Stromal cell of bone marrow (primary cell): ENCODE data around the gene PRKN.
"Not testable (repeated sequence)": the region's sequence is repeated elsewhere in the genome, so short reads cannot be mapped to it uniquely, and the experiment has no call there.

Experiments
- DNase-seq: peaks from one replicate; pipeline ENCODE4 v3.0.0-alpha.2; 2012; ENCODE audit warnings: low read depth

PRKN gene

DNA sequence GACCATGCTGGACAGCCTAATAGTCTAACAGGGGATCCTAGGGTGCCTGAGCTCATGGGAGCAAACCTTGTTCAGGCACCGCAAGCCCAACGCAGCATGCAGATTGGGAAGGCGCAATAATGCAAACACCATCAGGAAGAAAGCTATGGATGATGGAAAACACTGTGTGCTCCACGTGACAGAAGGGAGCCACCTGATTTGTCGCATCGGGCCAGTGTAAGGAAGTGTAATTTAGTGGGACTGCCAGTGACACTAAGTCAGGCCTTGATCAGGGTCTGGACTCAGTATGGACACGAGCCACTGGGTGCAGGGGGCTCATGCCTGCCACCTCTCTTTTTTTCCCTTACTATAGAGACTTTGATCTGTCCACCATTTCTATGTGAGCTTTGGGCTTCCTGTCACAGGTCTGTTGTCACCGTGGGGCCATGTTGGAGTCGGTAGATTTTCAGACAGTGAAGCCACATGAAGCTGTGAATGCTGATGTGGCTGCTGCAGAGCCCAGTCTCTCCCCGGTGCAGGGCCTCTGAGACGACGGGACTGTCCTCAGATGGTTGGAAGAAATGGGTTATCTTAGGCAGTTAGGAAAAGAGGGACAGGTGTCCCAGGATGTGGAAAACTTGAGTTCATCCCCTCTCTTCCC is 1379.5 kb downstream of the PRKN start:
- no peak for DNase-seq

GRCh38 chr6:161347125-161347524 is 1380.4 kb downstream of the PRKN start:
- DNase-seq: no peak

DNA sequence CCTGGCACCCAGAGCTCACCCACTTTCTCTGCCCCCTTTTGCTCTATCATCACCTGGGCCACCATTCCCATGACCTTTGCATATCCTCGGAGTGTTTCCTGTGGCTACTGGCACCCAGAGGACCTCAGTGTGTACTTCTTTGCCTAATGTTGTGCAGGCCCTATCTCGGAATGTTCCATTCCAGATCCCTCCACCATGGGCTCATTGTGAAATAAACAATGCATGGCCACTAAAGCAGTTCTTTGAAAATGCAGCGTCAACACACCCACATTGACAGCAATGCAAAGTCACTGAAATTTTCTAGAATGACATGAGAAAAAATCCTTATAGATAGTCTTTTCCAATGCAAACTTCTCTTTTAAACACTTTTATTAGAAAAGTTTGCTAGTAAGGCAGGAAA is 1380.8 kb downstream of the PRKN start:
- DNase-seq: no peak

DNA sequence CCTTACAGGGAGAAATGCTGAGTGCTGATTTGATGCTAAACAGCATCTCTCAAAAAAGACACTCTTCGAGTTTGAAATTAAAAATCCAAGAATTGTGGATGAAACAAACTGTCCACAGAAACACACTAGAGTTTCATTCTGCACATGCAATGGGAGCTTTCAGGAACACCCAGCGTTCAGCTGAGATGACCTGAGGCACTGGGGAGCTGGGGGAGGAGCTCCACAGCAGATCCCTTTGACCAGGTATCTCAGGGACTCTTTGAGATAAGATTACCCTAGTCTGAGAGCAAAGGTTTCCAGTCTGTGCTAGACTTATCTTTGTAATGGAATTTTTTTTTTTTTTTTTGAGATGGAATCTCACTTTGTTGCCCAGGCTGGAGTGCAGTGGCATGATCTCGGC is 1382.9 kb downstream of the PRKN start:
- DNase-seq: no peak

GRCh38 chr6:161342039-161342438 is 1385.5 kb downstream of the PRKN start:
- no peak for DNase-seq

- no peak for DNase-seq
These were observed 1385.9 kb downstream of the PRKN start for GRCh38 chr6:161341638-161342037.

DNA sequence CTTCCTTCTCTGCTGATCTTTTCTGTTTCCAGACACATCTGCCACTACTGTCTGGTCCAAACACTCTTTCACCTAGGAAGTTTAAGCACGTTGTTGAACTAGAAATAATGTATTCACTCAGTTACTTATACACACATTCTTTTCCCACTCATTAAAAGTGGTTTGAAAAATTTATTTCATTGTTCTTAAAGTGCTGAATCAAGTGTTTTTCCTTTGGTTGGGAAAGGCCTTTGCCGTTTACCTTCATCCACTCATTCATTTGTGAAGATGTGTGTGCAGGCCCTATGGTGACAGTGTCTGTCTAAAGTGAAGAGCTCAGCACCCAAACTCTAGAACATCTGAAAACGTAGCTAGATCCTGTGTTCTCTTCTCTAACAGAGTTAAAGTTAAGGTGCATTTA is 1389.6 kb downstream of the PRKN start:
- DNase-seq: no peak

DNA sequence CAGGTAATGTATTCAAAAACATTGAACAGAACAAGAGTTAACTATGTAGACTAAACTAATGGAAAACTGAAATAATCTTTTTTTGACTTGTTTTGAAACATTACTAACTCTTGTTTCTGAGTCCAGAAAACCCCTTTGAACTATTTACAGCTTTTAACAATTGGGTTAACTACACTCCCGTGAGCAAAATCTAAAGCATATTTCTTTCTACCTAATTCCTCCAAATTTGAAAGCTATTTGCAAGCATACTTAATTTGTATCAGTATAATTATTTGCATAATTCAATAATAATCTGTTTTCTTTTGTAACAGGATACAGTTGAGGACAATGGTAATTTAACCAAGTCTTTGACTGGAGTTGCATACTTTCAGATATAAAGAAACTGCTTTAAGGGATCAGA is 1391.1 kb downstream of the PRKN start:
- no peak for DNase-seq

DNA sequence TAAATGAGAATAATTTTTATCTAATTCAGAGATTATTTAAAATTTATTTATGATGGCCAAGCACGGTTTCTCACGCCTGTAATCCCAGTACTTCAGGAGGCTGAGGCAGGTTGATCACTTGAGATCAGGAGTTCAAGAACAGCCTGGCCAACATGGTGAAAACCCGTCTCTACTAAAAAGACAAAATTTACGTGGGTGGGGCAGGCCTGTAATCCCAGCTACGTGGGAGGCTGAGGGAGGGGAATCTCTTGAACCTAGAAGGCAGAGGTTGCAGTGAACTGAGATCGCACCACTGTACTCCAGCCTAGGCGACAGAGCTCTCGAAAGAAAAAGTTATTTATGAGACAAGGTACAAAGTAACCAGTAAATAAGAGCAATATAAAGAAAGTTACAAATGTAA is 1394.2 kb downstream of the PRKN start:
- DNase-seq: no peak

DNA sequence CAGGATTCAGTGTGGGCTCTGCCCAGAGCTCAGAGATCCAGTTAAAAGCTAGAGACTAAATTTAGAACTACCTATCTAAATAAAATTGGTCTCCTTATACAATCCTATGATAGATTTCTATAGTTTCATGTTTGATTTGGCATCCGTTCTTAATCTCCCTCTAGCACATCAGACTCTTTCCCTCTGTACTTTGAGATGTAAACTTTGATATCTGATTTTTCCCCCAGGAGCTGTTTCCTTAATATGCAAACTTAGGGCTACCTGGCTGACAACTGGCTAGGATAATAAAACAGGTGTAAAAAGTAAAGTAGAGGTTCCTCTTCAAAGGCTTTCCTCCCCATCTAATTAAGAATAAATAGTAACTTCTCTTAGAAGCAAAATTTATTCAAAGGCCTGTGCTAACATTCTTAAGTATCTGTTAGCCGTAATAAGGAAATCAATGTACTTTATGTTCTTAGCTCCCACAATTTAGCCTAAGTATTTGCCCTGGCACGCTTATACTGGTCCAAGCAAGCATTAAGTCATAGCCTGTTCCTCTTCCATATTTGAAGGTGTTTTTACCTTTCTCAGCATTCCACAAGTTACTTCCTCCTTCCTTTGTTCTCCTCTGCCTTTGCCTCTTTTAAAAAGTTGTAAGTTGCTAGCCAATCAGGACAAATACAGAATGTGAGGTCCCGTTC is 1396.0 kb downstream of the PRKN start:
- DNase-seq: not testable (repeated sequence)

DNA sequence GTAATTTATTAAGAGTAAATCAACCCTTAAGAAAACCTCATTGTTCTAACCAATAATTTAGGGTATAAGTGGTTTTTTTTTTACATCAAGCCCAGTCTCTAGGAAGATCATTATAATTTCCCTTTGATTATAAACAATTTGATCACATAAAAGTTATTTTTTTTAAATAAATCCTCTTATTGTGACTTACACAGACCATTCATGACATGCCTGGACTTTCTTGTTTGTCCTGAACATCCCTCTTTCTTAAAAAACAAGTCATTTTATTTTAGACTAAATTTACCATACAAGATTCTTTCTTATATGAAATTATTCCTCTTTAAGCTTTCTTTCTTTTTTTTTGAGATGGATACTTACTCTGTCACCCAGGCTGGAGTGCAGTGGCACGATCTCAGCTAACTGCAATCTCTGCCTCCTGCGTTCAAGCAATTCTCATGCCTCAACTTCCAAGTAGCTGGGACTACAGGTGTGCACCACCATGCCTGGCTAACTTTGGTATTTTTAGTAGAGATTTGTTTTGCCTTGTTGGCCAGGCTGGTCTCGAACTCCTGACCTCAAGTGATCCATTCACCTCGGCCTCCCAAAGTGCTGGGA is 1400.1 kb downstream of the PRKN start:
- DNase-seq: no peak

- DNase-seq: no peak
These were observed 1408.3 kb downstream of the PRKN start for GRCh38 chr6:161319231-161319630.

DNA sequence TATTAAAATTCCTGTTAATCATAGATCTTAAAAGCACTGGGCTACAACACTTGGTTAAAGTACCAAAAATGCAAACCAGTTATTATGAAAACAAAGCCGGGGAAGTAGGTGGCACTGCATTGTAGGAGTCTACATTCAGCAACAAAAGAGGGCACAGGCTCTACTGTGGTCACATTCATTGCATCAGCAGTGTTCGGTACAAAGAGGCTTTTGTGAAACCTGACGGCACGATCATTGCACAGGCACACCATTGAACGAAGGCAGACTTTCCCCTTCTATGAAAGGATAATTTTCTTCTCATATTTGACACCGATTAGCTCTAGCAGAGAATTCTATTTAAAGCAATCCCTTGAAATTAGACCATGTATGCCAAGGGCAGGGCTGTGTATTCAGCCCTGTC is 1409.1 kb downstream of the PRKN start:
- no peak for DNase-seq

GRCh38 chr6:161316531-161316930 is 1411.0 kb downstream of the PRKN start:
- no peak for DNase-seq

GRCh38 chr6:161315246-161315917 is 1412.2 kb downstream of the PRKN start:
- DNase-seq: not testable (repeated sequence)

DNA sequence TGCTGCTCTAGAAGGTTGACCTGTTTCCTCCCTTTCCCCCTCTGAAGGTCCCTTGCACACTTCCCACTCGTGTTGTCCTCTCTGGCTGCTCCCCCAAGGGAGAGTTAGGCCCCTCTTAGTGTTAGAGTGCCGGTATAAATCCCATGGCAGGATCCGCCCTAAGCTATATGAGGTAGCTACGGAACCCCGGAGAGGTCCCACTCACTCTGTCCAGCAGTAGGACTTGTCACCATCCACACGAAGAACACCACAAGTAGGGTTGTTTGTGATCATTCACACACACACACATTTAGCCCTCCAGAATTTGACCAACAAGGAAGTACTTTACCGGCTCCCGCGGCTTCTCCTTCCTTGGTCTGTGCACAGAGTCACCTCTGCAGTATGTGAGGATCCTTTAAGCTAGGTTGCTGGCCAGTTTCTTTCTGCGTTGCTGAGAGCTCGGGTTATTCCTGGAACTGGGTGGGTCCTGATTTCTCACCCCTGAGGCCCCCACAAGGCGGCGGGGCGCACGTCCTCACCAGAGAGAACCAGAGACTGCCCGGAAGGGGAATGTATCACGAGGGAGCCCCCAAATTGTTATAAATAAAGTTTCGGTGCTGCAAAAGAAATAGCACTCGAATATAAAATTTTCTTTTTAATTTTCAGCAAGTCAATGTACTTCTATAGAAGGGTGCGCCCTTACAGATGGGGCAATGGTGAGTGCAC is 1412.9 kb downstream of the PRKN start:
- DNase-seq: not testable (repeated sequence)

GRCh38 chr6:161313940-161314509 is 1413.5 kb downstream of the PRKN start:
- no peak for DNase-seq

DNA sequence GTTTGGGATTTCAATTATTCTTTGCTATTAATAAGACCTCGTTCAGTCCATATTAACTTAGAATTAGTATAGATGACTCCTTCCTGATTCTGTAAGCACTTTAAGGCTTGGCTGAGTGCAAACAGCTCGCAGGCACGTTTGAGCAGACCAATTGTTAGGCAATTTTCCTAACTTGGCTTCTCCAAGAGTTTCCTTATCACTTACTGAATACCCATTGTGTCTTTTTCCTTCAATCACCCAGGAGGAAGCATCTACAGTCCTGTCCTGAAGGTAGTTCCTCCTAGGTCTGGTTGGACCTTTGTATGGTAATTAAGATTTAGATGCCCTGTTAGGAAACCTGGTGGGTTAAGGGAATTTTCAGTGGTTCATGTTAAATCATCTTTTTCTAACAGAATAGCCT is 1414.1 kb downstream of the PRKN start:
- DNase-seq: not testable (repeated sequence)

DNA sequence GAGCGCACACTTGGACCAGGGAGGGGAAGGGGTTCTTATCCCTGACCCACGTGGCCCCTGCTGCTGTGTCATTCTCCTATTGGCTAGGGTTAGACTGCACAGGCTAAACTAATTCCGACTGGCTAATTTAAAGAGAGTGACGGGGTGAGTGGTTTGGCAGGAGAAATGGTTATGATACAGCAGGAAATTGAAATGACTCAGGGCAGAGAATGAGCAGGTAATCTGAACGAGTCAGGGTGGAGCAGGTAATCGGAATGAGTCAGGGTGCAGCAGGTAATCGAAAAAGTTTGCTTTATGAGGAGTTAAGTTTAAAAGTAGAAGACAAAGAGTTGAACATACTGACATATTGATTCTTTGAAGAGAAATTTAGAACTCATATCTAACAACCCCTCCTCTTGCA is 1417.8 kb downstream of the PRKN start:
- DNase-seq: not testable (repeated sequence)

- no peak for DNase-seq
These were observed 1419.4 kb downstream of the PRKN start for GRCh38 chr6:161308075-161308655.

DNA sequence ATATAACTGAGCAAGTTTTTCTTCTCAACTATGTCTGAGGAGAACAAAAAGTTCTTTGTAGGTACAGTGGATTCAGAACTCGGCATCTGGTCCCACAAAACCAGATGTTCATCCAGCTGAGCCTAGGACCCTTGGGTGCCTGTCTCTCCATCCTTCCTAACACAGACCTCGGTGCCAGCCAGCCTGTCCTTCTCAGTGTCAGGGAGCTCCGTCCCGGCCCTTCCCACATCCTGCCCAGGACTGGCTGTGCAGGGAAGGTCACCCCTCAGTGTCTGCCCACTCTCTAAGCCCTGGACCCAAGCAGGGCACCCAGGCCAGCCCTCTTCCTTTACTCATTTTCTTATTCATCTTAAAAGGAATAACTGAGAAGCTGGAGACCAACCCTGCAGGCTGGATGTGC is 1421.7 kb downstream of the PRKN start:
- DNase-seq: no peak
